ENCODE measurements around the gene RHOH.

DNA sequence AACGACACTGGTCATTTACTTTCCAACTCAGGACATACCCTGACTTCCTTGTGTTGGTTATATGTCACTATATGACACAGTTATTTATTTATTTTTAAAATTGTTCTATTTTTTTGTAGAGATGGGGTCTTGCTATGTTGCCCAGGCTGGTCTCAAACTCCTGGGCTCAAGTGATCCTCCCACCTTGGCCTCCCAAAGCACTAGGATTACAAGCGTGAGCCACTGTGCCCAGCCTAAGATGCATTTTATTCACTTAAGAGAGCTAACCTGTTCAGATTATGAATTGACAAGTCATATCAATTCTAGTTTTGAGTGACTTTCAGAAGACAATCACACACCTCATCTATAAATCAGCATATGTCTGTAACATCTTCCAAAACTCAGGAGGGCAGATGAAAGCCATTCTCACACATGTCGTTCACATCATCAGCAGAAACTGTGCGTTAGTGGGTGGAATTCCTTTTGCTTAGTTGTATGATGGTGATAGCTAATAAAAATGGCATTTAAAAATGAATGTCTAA, 9.4 kb upstream of the RHOH start:
- no peak for TF ChIP-seq ELF4 (CRISPR knock-in tag; IDR thresholded peaks at IDR 0.05; ENCODE audit: borderline replicate concordance)
- no peak for TF ChIP-seq SRF (IDR thresholded peaks at IDR 0.05; ENCODE audit: low read depth, low read length)
- no peak for TF ChIP-seq SIN3A (IDR thresholded peaks at IDR 0.05; ENCODE audit: borderline replicate concordance, low read depth, low read length)
- TF ChIP-seq, protein P1, sequence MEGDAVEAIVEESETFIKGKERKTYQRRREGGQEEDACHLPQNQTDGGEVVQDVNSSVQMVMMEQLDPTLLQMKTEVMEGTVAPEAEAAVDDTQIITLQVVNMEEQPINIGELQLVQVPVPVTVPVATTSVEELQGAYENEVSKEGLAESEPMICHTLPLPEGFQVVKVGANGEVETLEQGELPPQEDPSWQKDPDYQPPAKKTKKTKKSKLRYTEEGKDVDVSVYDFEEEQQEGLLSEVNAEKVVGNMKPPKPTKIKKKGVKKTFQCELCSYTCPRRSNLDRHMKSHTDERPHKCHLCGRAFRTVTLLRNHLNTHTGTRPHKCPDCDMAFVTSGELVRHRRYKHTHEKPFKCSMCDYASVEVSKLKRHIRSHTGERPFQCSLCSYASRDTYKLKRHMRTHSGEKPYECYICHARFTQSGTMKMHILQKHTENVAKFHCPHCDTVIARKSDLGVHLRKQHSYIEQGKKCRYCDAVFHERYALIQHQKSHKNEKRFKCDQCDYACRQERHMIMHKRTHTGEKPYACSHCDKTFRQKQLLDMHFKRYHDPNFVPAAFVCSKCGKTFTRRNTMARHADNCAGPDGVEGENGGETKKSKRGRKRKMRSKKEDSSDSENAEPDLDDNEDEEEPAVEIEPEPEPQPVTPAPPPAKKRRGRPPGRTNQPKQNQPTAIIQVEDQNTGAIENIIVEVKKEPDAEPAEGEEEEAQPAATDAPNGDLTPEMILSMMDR (CRISPR knock-in tag; IDR thresholded peaks at IDR 0.05) = no peak
- TF ChIP-seq POLR2A (IDR thresholded peaks at IDR 0.05; ENCODE audit: insufficient read depth in 1 of 2, low read depth in 2 of 2, low read length in 2 of 2) = no peak
- no peak for TF ChIP-seq ZNF746 (CRISPR knock-in tag; IDR thresholded peaks at IDR 0.05)
- no peak for TF ChIP-seq TAF1 (CRISPR knock-in tag; IDR thresholded peaks at IDR 0.05)
- TF ChIP-seq NCOA2 (CRISPR knock-in tag; IDR thresholded peaks at IDR 0.05) = no peak
- TF ChIP-seq SKI (IDR thresholded peaks at IDR 0.05; ENCODE audit: partially characterized antibody) = no peak

Measured in HepG2 (cell line).